Measurements from ENCODE around the gene FARS2. TPM values are rescaled to one million over a fixed set of nuclear protein-coding genes. Genes with fewer than 3 reads are reported as not detected.

Gene FARS2
- total and polyA plus RNA-seq, 2 donors (not counting 1 experiment from before 2014, with no cell fraction given) = 11.0 to 18.5 TPM

GRCh38 chr6:5388326-5388725 is 127.0 kb downstream of the FARS2 start:
- Histone ChIP-seq H3K9ac (ENCODE audit: insufficient read depth, low read length) (no peak overlapping the region), H3K4me3 (replicated peaks in 1 of 4; ENCODE audit: control extremely low read depth in 1 of 4, insufficient read depth in 1 of 4, low read depth in 3 of 4, low read length in 4 of 4) (no peak overlapping the region)
- no peak for TF ChIP-seq CTCF (conservative IDR thresholded peaks at IDR 0.05 in 1 of 2, IDR thresholded peaks at IDR 0.05 in 1 of 2; ENCODE audit: low read depth in 1 of 2, low read length in 2 of 2)
- no peak for TF ChIP-seq EZH2 (IDR thresholded peaks at IDR 0.05; ENCODE audit: low read length, missing control alignments)

GRCh38 chr6:5389086-5389745 is 127.9 kb downstream of the FARS2 start:
- no peaks in the 10 kb centered on the region for H3K36me3 ChIP-seq (ENCODE audit: control insufficient read depth, insufficient read depth, low read length)
- H3K4me1 ChIP-seq (ENCODE audit: control insufficient read depth, extremely low read depth, insufficient read depth, low read length) = no peaks in the 10 kb centered on the region
- TF ChIP-seq CTCF (conservative IDR thresholded peaks at IDR 0.05 in 1 of 2, IDR thresholded peaks at IDR 0.05 in 1 of 2; ENCODE audit: low read depth in 1 of 2, low read length in 2 of 2) (no peak), EZH2 (IDR thresholded peaks at IDR 0.05; ENCODE audit: low read length, missing control alignments) (no peak)
- H3K9ac ChIP-seq (ENCODE audit: insufficient read depth, low read length) = no peak overlapping the region
- no peaks in the 10 kb centered on the region for H4K20me1 ChIP-seq (ENCODE audit: control insufficient read depth, extremely low read depth, insufficient read depth, low read length)
- H3K27me3 ChIP-seq (ENCODE audit: control insufficient read depth, insufficient read depth, low read length) = no peaks in the 10 kb centered on the region
- no peaks in the 10 kb centered on the region for H3K9me3 ChIP-seq (ENCODE audit: control insufficient read depth, insufficient read depth, low read depth, low read length)
- no peak overlapping the region for H2AFZ ChIP-seq (ENCODE audit: low read length)
- H3K27ac ChIP-seq (ENCODE audit: insufficient read depth, low read length) = no peak overlapping the region
- no peaks in the 10 kb centered on the region for H3K79me2 ChIP-seq (ENCODE audit: control insufficient read depth, insufficient read depth, low read length)
- H3K4me3 ChIP-seq (replicated peaks in 1 of 4; ENCODE audit: control extremely low read depth in 1 of 4, insufficient read depth in 1 of 4, low read depth in 3 of 4, low read length in 4 of 4) = no peak overlapping the region
- DNase-seq (ENCODE audit: low read depth in 2 of 2) = no peak
- no peak overlapping the region for H3K4me2 ChIP-seq (ENCODE audit: extremely low read depth, insufficient read depth, low read length)

More at GRCh38 chr6:5388326-5388725, 127.0 kb downstream of the FARS2 start:
- Histone ChIP-seq H3K36me3 (ENCODE audit: control insufficient read depth, insufficient read depth, low read length) (no peaks in the 10 kb centered on the region), H3K27ac (ENCODE audit: insufficient read depth, low read length) (no peak overlapping the region), H3K79me2 (ENCODE audit: control insufficient read depth, insufficient read depth, low read length) (no peaks in the 10 kb centered on the region), H2AFZ (ENCODE audit: low read length) (no peak overlapping the region), H3K9me3 (ENCODE audit: control insufficient read depth, insufficient read depth, low read depth, low read length) (no peaks in the 10 kb centered on the region), H4K20me1 (ENCODE audit: control insufficient read depth, extremely low read depth, insufficient read depth, low read length) (no peaks in the 10 kb centered on the region), H3K4me2 (ENCODE audit: extremely low read depth, insufficient read depth, low read length) (no peak overlapping the region), H3K4me1 (ENCODE audit: control insufficient read depth, extremely low read depth, insufficient read depth, low read length) (no peaks in the 10 kb centered on the region), H3K27me3 (ENCODE audit: control insufficient read depth, insufficient read depth, low read length) (no peaks in the 10 kb centered on the region)
- DNase-seq (ENCODE audit: low read depth in 2 of 2) = no peak

GRCh38 chr6:5390177-5390576 is 128.9 kb downstream of the FARS2 start:
- Histone ChIP-seq H3K4me1 (ENCODE audit: control insufficient read depth, extremely low read depth, insufficient read depth, low read length) (no peaks in the 10 kb centered on the region), H3K9ac (ENCODE audit: insufficient read depth, low read length) (no peak overlapping the region), H4K20me1 (ENCODE audit: control insufficient read depth, extremely low read depth, insufficient read depth, low read length) (no peaks in the 10 kb centered on the region), H3K27me3 (ENCODE audit: control insufficient read depth, insufficient read depth, low read length) (no peaks in the 10 kb centered on the region), H2AFZ (ENCODE audit: low read length) (no peak overlapping the region), H3K4me2 (ENCODE audit: extremely low read depth, insufficient read depth, low read length) (no peak overlapping the region), H3K27ac (ENCODE audit: insufficient read depth, low read length) (no peak overlapping the region), H3K4me3 (replicated peaks in 1 of 4; ENCODE audit: control extremely low read depth in 1 of 4, insufficient read depth in 1 of 4, low read depth in 3 of 4, low read length in 4 of 4) (no peak overlapping the region), H3K36me3 (ENCODE audit: control insufficient read depth, insufficient read depth, low read length) (no peaks in the 10 kb centered on the region), H3K79me2 (ENCODE audit: control insufficient read depth, insufficient read depth, low read length) (no peaks in the 10 kb centered on the region), H3K9me3 (ENCODE audit: control insufficient read depth, insufficient read depth, low read depth, low read length) (no peaks in the 10 kb centered on the region)
- TF ChIP-seq CTCF (conservative IDR thresholded peaks at IDR 0.05 in 1 of 2, IDR thresholded peaks at IDR 0.05 in 1 of 2; ENCODE audit: low read depth in 1 of 2, low read length in 2 of 2) = no peak
- TF ChIP-seq EZH2 (IDR thresholded peaks at IDR 0.05; ENCODE audit: low read length, missing control alignments) = no peak
- DNase-seq (ENCODE audit: low read depth in 2 of 2) = no peak

Data from fibroblast of lung (primary cell).